K562 (cell line): ENCODE data around the gene PCED1B. TPM values are rescaled to one million over a fixed set of nuclear protein-coding genes. Genes with fewer than 3 reads are reported as not detected.

Source experiments
- ATAC-seq: fragments of 200-7000 bp; cut with Tn5 transposase; 3 replicates; pipeline ENCODE4 v1.9.1; 2020; ENCODE audit warnings: moderate library complexity
- BruUV-seq: library from RNA; stranded (reverse); fragments of 400-500 nt; replicated peaks from 2 replicates; lab custom pipeline; 2021; lab: Mats Ljungman, UMichigan
- CTCF ChIA-PET: fragments of 300-600 bp; formaldehyde crosslinking; extraction: SDS; loops from one replicate; lab custom pipeline; 2021; ENCODE audit warnings: low intra/inter-chr PET ratio; lab: Yijun Ruan, JAX
- POLR2A ChIA-PET: fragments of 300-600, 350-650 bp; sonication (Branson Sonifier 250); formaldehyde crosslinking; extraction: SDS; loops from one replicate; lab custom pipeline; 2021; ENCODE audit warnings: antibody characterized with exemption, inconsistent platforms; lab: Yijun Ruan, JAX
- DNase-seq, 4 experiments: peaks; one replicate each; pipeline versions ENCODE4 v3.0.0 to v3.0.0-alpha.2; 2011 to 2018; ENCODE audit warnings: low spot score in 3 of 4, mixed read lengths in 3 of 4; ENCODE audit errors: extremely low read depth in 1 of 4
- FAIRE-seq: peaks from 2 replicates; lab custom pipeline; 2011; peaks lifted over from hg19 to GRCh38; lab: Jason Lieb, UNC
- H2AFZ ChIP-seq: 2 replicates; pipeline ENCODE4 v1.6.0; 2011; ENCODE audit warnings: low read depth, low read length, control low read depth, inconsistent platforms
- H3K27ac ChIP-seq: fragments of 200-600 bp; 3 replicates; pipeline ENCODE4 v1.8.0; 2011; ENCODE audit warnings: low read depth, mild to moderate bottlenecking, control low read depth, inconsistent platforms, low read length, moderate library complexity, mixed read lengths; ENCODE audit errors: extremely low read depth
- H3K27me3 ChIP-seq, 2 experiments: fragments of 300-600 bp in 1 of 2; 2 replicates in 1 of 2; 3 replicates in 1 of 2; pipeline versions ENCODE4 v1.6.0 to v1.8.0; 2011; ENCODE audit warnings: inconsistent platforms in 2 of 2, low read length in 2 of 2, mild to moderate bottlenecking in 1 of 2, mixed read lengths in 1 of 2, moderate library complexity in 1 of 2; ENCODE audit not compliant: control insufficient read depth in 2 of 2, insufficient read depth in 2 of 2
- H3K36me3 ChIP-seq: fragments of 300-600 bp; 3 replicates; pipeline ENCODE4 v1.8.0; 2011; ENCODE audit warnings: mild to moderate bottlenecking, low read length, inconsistent platforms; ENCODE audit not compliant: control insufficient read depth, insufficient read depth
- H3K4me1 ChIP-seq, 2 experiments: fragments of 200-600 bp in 1 of 2; replicated peaks in 1 of 2; 2 replicates in 1 of 2; 3 replicates in 1 of 2; pipeline versions ENCODE4 v1.5.1 to v1.8.0; 2011; ENCODE audit warnings: inconsistent platforms in 2 of 2, low read length in 2 of 2, mild to moderate bottlenecking in 1 of 2, mixed read lengths in 1 of 2, moderate library complexity in 1 of 2; ENCODE audit not compliant: control insufficient read depth in 2 of 2, insufficient read depth in 2 of 2
- H3K4me2 ChIP-seq: 2 replicates; pipeline ENCODE4 v1.6.1; 2011; ENCODE audit warnings: low read length, control low read depth, inconsistent platforms, mixed read lengths; ENCODE audit not compliant: insufficient read depth
- H3K4me3 ChIP-seq: fragments of 200-600 bp; sonication (generic), shearing (Covaris generic); 2 replicates; pipeline ENCODE4 v1.5.1; 2016; ENCODE audit warnings: control low read depth, inconsistent platforms
- H3K79me2 ChIP-seq: fragments of 200-600 bp; 3 replicates; pipeline ENCODE4 v1.8.0; 2011; ENCODE audit warnings: low read length, inconsistent platforms; ENCODE audit not compliant: control insufficient read depth, insufficient read depth
- H3K9ac ChIP-seq, 2 experiments: 2 replicates each; pipeline versions ENCODE4 v1.6.0 to v1.6.1; 2011; ENCODE audit warnings: low read depth in 2 of 2, low read length in 2 of 2, control low read depth in 1 of 2, inconsistent platforms in 1 of 2, mild to moderate bottlenecking in 1 of 2, mixed read lengths in 1 of 2; ENCODE audit not compliant: insufficient read depth in 1 of 2
- H3K9me1 ChIP-seq: one replicate; pipeline ENCODE4 v1.6.0; 2011; ENCODE audit warnings: inconsistent platforms, mild to moderate bottlenecking, low read length, moderate library complexity; ENCODE audit not compliant: control insufficient read depth, insufficient read depth
- H3K9me3 ChIP-seq: replicated peaks from 2 replicates; pipeline ENCODE4 v1.5.1; 2011; ENCODE audit warnings: low read depth, low read length, inconsistent platforms; ENCODE audit not compliant: control insufficient read depth, insufficient read depth
- H4K20me1 ChIP-seq: replicated peaks from 2 replicates; pipeline ENCODE4 v1.6.1; 2011; ENCODE audit warnings: low read length, inconsistent platforms, mixed read lengths; ENCODE audit not compliant: control insufficient read depth, insufficient read depth
- AFF4 ChIP-seq: sonication (generic); formaldehyde crosslinking; IDR thresholded peaks from 2 replicates; pipeline ENCODE4 v1.8.0; 2023; ENCODE audit warnings: mild to moderate bottlenecking, missing genetic modification reagents
- CREB5 ChIP-seq: fragments of 250-450 bp; sonication (Bioruptor Pico); IDR thresholded peaks from 2 replicates; pipeline ENCODE4 v1.5.0; 2020; ENCODE audit warnings: mild to moderate bottlenecking
- DNMT1 ChIP-seq: fragments of 450-650 bp; IDR thresholded peaks from 2 replicates; pipeline ENCODE4 v1.6.1; 2016; ENCODE audit warnings: antibody characterized with exemption, mild to moderate bottlenecking
- MYNN ChIP-seq, 2 experiments: sonication (generic); formaldehyde crosslinking in 1 of 2; IDR thresholded peaks; 2 replicates each; pipeline versions ENCODE4 v1.5.0 to v1.6.1; 2016 to 2020; ENCODE audit warnings: antibody characterized with exemption in 1 of 2, missing genetic modification reagents in 1 of 2
- NFATC3 ChIP-seq: fragments of 450-650 bp; IDR thresholded peaks from 2 replicates; pipeline ENCODE4 v1.6.1; 2017; ENCODE audit warnings: mild to moderate bottlenecking
- PHF8 ChIP-seq: fragments of 200-600 bp; sonication (generic); IDR thresholded peaks from 2 replicates; pipeline ENCODE4 v1.6.1; 2012; ENCODE audit warnings: mixed run types, mild to moderate bottlenecking, inconsistent platforms, low read length, moderate library complexity, borderline replicate concordance
- RBM34 ChIP-seq: fragments of 200-400 bp; formaldehyde crosslinking; IDR thresholded peaks from 2 replicates; pipeline ENCODE4 v1.6.1; 2018; ENCODE audit warnings: low read length, borderline replicate concordance; ENCODE audit not compliant: insufficient read depth
- TAL1 ChIP-seq: fragments of 450-650 bp; IDR thresholded peaks from 2 replicates; pipeline ENCODE4 v1.6.1; 2016; ENCODE audit warnings: mild to moderate bottlenecking
- ZC3H11A ChIP-seq: IDR thresholded peaks from 2 replicates; pipeline ENCODE4 v1.6.1; 2012; ENCODE audit warnings: low read depth, low read length, improper control_type of control experiment
- ZNF512 ChIP-seq: IDR thresholded peaks from 2 replicates; pipeline ENCODE4 v1.6.1; 2016; ENCODE audit warnings: missing genetic modification characterization, missing compliant biosample characterization
- WGBS: fragments of 100-300 bp; shearing (Covaris generic); methylation state at CpG from one replicate; pipeline ENCODE4 v1.1.6; 2016; ENCODE audit warnings: low coverage, mixed read lengths; ENCODE audit not compliant: insufficient coverage; ENCODE audit errors: missing lambda C conversion rate; 5-methylcytosine and 5-hydroxymethylcytosine counted together
- in situ Hi-C: fragments of 300-500 bp; cut with MboI; formaldehyde crosslinking; loops from 4 replicates; pipeline ENCODE4 v1.15.0; 2018; ENCODE audit warnings: inconsistent platforms, mixed read lengths
- intact Hi-C: fragments of 100-400 bp; cut with micrococcal nuclease; formaldehyde crosslinking; loops from 2 replicates; pipeline ENCODE4 v1.14.2; 2022
- polyA plus RNA-seq, 8 experiments: library from polyadenylated mRNA; depleted of rRNA in 4 of 8; stranded (reverse) in 5 of 8; unstranded in 3 of 8; fragments of >200 nt; fragmentation: Nextera tagmentation in 2 of 8; fragmentation: Illumina TruSeq in 1 of 8; extraction: Ambion mirVana in 2 of 8; extraction: Trizol in 1 of 8; gene quantifications; 2 replicates each; pipeline versions ENCODE4 v1.2.1 to v1.2.3, GENCODE V29; 2011 to 2014; ENCODE audit warnings: inconsistent platforms in 1 of 8, missing spikeins in 1 of 8
- total RNA-seq, 7 experiments: library from RNA; depleted of rRNA in 6 of 7; stranded (reverse); fragments of >200 nt in 6 of 7; fragmentation: Illumina TruSeq in 2 of 7; extraction: Trizol in 2 of 7; gene quantifications; 2 replicates each; pipeline versions ENCODE4 v1.2.1 to v1.2.3, GENCODE V29; 2011 to 2021; ENCODE audit warnings: low replicate concordance in 1 of 7

The PCED1B gene
- total and polyA plus RNA-seq, 9 of the 15 experiments (the other 6 are each of a cell fraction or from before 2014, with no cell fraction given) = 1.2 to 9.3 (median 2.5) TPM

- H3K27me3 ChIP-seq = no peaks in the 10 kb centered on the region; a peak in 1 of 5 replicates
- no peaks in the 10 kb centered on the region for H4K20me1 ChIP-seq
- no peaks in the 10 kb centered on the region for H3K36me3 ChIP-seq
- no peaks in the 10 kb centered on the region; the same call in 2 of the 3 replicates for H3K79me2 ChIP-seq
- TSS peak; percentile 70 for BruUV-seq
- ChIA-PET CTCF (no interaction called here), POLR2A (interaction anchor here (1.0 to 3.1 kb wide), 6 partner anchors 9 to 300 kb away, joined by 3 to 21 read pairs (median 4); no protein-coding TSS in a partner anchor)
- H3K4me1 ChIP-seq = peaks cover 13 to 19% of the 10 kb centered on the region in 2 experiments
- H3K4me3 ChIP-seq = peak overlapping the region; percentile 53
- intact Hi-C loops (loop anchor here (2.0 kb wide), 2 partner anchors 136 to 230 kb away; no protein-coding TSS in a partner anchor), in situ Hi-C loops (no loop called here)
- 4% methylated on average over 17 of the region's 17 CpGs for WGBS
- peak overlapping the region; percentile 93 for H2AFZ ChIP-seq
- H3K27ac ChIP-seq = peak overlapping the region; percentile 41
- FAIRE-seq = no peak
- no peaks in the 10 kb centered on the region for H3K9me3 ChIP-seq
- peak; percentile 45; the same call in 2 of the 3 replicates for ATAC-seq
- peak overlapping the region; percentile 58 to 92 for H3K9ac ChIP-seq
- DNase-seq = peak in 3 of 4 experiments; percentile 10 to 41 (median 34)
- peak overlapping the region; percentile 87 for H3K4me2 ChIP-seq
- H3K9me1 ChIP-seq = no peaks in the 10 kb centered on the region
- no peak for TF ChIP-seq RBM34
- 0 out of 2 replicates have a peak, but pooled peaks have one; percentile 29 for TF ChIP-seq CREB5 (CRISPR knock-in tag)
- TF ChIP-seq NFATC3 = 0 out of 2 replicates have a peak, but pooled peaks have one; percentile 56
- TF ChIP-seq ZNF512 = peak; percentile 83
- TF ChIP-seq PHF8 = peak; percentile 33; the same call in 1 of the 2 replicates
- TF ChIP-seq MYNN (IDR thresholded peaks at IDR 0.05) = no peak
- no peak for TF ChIP-seq MYNN (CRISPR knock-in tag; IDR thresholded peaks at IDR 0.05)
- 0 out of 2 replicates have a peak, but pooled peaks have one; percentile 70 for TF ChIP-seq DNMT1
- TF ChIP-seq TAL1 = no peak
- no peak for TF ChIP-seq ZC3H11A
- TF ChIP-seq AFF4 (CRISPR knock-in tag) = 0 out of 2 replicates have a peak, but pooled peaks have one; percentile 26
These were observed 521 bp upstream of the PCED1B start for GRCh38 chr12:47078733-47079467.
